Activated CD8-positive, alpha-beta T cell treated with anti-CD3 and anti-CD28 coated beads for 36 hours (primary cell): ENCODE results near the gene CCNQ. TPM values are rescaled to one million over a fixed set of nuclear protein-coding genes. Genes with fewer than 3 reads are reported as not detected.

ENCODE experiments used
- ATAC-seq: fragments of 200-7000 bp; cut with Tn5 transposase; one replicate; pipeline ENCODE4 v1.10.0; 2021; ENCODE audit warnings: mild to moderate bottlenecking, moderate library complexity
- CTCF ChIA-PET: fragments of 350-600 bp; sonication (Branson Sonifier 250); formaldehyde crosslinking; loops from one replicate; lab custom pipeline; 2021; ENCODE audit warnings: antibody characterized with exemption; lab: Charles Lee
- POLR2A ChIA-PET: fragments of 350-600 bp; sonication (Branson Sonifier 250); formaldehyde crosslinking; loops from one replicate; lab custom pipeline; 2021; ENCODE audit warnings: antibody characterized with exemption; lab: Charles Lee
- DNase-seq: peaks from one replicate; pipeline ENCODE4 v3.0.0-alpha.2; 2020
- H3K27ac Mint-ChIP-seq: one replicate; pipeline ENCODE4 v1.8.0; 2021; ENCODE audit warnings: mild to moderate bottlenecking, mixed read lengths
- H3K27me3 Mint-ChIP-seq: one replicate; pipeline ENCODE4 v1.8.0; 2021; ENCODE audit warnings: mixed read lengths
- H3K36me3 Mint-ChIP-seq: one replicate; pipeline ENCODE4 v1.8.0; 2021; ENCODE audit warnings: low read depth, mixed read lengths
- H3K4me1 Mint-ChIP-seq: one replicate; pipeline ENCODE4 v1.8.0; 2021; ENCODE audit warnings: low read depth, mixed read lengths
- H3K4me3 Mint-ChIP-seq: one replicate; pipeline ENCODE4 v1.8.0; 2021; ENCODE audit warnings: mild to moderate bottlenecking, moderate library complexity, mixed read lengths
- H3K9me3 Mint-ChIP-seq: one replicate; pipeline ENCODE4 v1.8.0; 2021; ENCODE audit warnings: mixed read lengths
- CTCF ChIP-seq: fragments of 200-600 bp; IDR thresholded peaks from one replicate; pipeline ENCODE4 v1.8.0; 2022; ENCODE audit warnings: antibody characterized with exemption, mild to moderate bottlenecking
- intact Hi-C: fragments of 100-400 bp; cut with micrococcal nuclease; formaldehyde crosslinking; loops from one replicate; pipeline ENCODE4 v1.10.0; 2022
- total RNA-seq, 2 experiments: library from RNA; stranded (reverse); gene quantifications; one replicate each; pipeline ENCODE4 v1.2.3, GENCODE V29; 2021

Gene CCNQ
- total RNA-seq, 2 experiments from 2014 or later: 18.5 to 21.3 TPM

DNA sequence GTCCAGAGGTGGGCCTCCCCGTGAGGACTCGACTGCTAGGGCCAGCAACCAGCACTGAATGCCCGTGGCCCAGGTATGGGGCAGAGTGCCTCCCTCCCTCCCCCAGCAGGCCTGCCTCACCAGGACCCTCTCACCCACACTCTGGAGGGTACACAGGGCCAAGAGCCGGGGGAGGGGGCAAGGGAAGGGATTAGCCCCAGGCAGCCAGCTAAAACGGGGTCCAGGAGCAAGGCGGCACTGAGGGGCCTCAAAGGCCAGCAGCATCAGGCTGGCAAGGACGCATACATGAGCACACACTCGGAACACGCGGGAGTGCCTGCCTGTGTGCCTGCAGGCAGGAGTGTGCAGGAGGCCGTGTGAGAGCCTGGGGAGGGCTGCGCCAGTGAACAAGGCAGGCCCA, 29.7 kb upstream of the CCNQ start:
- Mint-ChIP-seq H3K9me3 (peaks cover 4% of the 10 kb centered on the region), H3K27ac (no peak overlapping the region), H3K36me3 (no peaks in the 10 kb centered on the region), H3K4me1 (no peaks in the 10 kb centered on the region), H3K4me3 (no peak overlapping the region), H3K27me3 (no peaks in the 10 kb centered on the region)
- ATAC-seq (no peak), DNase-seq (no peak)
- POLR2A ChIA-PET: no interaction called here
- CTCF ChIA-PET: no interaction called here
- intact Hi-C loops: no loop called here
- TF ChIP-seq CTCF: no peak

DNA sequence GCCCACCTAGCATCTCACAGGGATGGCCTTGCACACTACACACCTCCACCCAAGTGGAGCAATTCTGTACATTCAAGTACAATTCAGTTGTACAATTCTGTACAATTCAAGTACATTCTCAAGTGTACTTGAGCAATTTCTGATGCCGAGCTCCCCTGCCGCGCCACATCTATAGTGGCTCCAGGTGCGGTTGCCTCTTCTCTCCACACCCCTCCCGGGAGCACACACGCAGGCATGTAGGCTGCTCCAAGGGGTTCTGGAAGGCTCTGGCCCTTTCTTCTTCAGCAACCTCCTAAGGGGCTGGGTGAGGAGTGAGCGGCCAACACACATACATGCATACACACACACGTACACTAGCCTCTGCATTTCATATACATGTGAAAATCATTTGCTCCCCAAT, 29.2 kb upstream of the CCNQ start:
- no peaks in the 10 kb centered on the region for H3K27me3 Mint-ChIP-seq
- H3K4me3 Mint-ChIP-seq: no peak overlapping the region
- H3K9me3 Mint-ChIP-seq: peaks cover 4% of the 10 kb centered on the region
- TF ChIP-seq CTCF: no peak
- DNase-seq (no peak), ATAC-seq (no peak)
- CTCF ChIA-PET: no interaction called here
- POLR2A ChIA-PET: no interaction called here
- no peak overlapping the region for H3K27ac Mint-ChIP-seq
- intact Hi-C loops: no loop called here
- no peaks in the 10 kb centered on the region for H3K36me3 Mint-ChIP-seq
- H3K4me1 Mint-ChIP-seq: no peaks in the 10 kb centered on the region

GRCh38 chrX:153627675-153628111, 28.8 kb upstream of the CCNQ start:
- CTCF ChIA-PET: no interaction called here
- no peaks in the 10 kb centered on the region for H3K36me3 Mint-ChIP-seq
- intact Hi-C loops: no loop called here
- H3K4me1 Mint-ChIP-seq: no peaks in the 10 kb centered on the region
- ATAC-seq (no peak), DNase-seq (no peak)
- TF ChIP-seq CTCF: no peak
- no peak overlapping the region for H3K4me3 Mint-ChIP-seq
- H3K27me3 Mint-ChIP-seq: no peaks in the 10 kb centered on the region
- POLR2A ChIA-PET: no interaction called here
- H3K9me3 Mint-ChIP-seq: peaks cover 4% of the 10 kb centered on the region
- no peak overlapping the region for H3K27ac Mint-ChIP-seq

GRCh38 chrX:153626863-153627674, 28.1 kb upstream of the CCNQ start:
- Mint-ChIP-seq H3K4me1 (no peaks in the 10 kb centered on the region), H3K27ac (no peak overlapping the region), H3K27me3 (no peaks in the 10 kb centered on the region), H3K36me3 (no peaks in the 10 kb centered on the region), H3K9me3 (peaks cover 4% of the 10 kb centered on the region), H3K4me3 (no peak overlapping the region)
- ATAC-seq: no peak
- no peak for DNase-seq
- intact Hi-C loops: no loop called here
- ChIA-PET POLR2A (no interaction called here), CTCF (no interaction called here)
- TF ChIP-seq CTCF: no peak

GRCh38 chrX:153626025-153626633, 27.2 kb upstream of the CCNQ start:
- ChIA-PET POLR2A (no interaction called here), CTCF (no interaction called here)
- TF ChIP-seq CTCF: no peak
- Mint-ChIP-seq H3K9me3 (peaks cover 2% of the 10 kb centered on the region), H3K27me3 (no peaks in the 10 kb centered on the region), H3K36me3 (no peaks in the 10 kb centered on the region), H3K4me3 (no peak overlapping the region), H3K27ac (no peak overlapping the region), H3K4me1 (no peaks in the 10 kb centered on the region)
- ATAC-seq (no peak), DNase-seq (no peak)
- intact Hi-C loops: no loop called here
